COLO668 (cell line): ENCODE measurements around the gene USP5.

ENCODE experiments used
- DNase-seq: peaks from one replicate; lab custom pipeline; 2025; ENCODE audit not compliant: unreplicated experiment; lab: John Stamatoyannopoulos, UW

Gene USP5

DNA sequence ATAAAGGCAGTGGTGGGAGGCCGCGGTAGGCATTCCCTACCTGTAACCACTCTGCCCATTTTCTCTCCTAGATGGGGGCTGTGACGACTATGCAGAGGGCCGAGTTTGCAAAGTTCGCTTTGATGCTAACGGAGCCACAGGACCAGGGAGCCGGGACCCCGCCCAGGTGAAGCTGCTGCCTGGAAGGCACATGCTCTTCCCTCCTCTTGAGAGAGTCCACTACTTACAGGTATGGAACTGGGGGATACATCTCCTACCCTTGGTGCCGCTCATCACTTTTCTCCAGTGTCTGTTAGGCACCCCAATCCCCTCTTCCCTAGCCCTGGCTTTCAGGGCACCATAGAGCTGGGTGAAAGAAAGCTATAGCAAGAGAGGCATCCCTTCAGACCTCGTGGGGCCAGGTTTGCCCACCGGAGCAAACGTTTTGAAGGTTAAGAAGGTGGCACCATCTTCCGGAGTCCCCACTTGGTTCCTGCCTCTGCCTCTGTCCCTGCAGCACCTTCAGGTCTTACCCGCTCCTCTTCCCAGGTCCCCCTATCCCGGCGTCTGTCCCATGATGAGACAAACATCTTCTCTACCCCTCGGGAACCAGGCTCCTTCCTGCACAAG is 25.7 kb upstream of the USP5 start:
- no peak for DNase-seq

- DNase-seq: no peak
These were observed 25.1 kb upstream of the USP5 start for GRCh38 chr12:6826734-6827436.

DNA sequence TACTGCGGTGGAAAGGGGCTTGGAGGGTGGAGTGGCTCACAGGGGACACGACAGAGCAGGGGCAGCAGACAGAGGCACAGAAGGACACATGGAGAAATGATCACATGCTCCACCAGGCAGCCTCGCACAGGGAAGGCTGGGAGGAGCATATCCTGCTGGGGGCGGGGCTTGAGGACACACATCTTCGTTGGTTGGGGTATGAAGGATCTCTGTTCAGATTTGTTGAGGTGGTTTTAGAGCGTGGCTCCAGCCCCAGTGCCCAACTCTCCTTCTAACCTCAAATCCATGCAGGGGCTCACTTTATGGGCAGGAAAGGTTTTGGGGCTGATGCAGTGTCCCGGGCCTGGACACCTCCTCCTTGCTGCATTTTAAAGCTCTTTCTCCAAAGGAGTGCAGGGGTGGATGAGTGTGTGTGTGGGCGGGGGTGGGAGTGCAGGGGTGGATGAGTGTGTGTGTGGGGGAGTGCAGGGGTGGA is 24.5 kb upstream of the USP5 start:
- DNase-seq: peak; percentile 30

DNA sequence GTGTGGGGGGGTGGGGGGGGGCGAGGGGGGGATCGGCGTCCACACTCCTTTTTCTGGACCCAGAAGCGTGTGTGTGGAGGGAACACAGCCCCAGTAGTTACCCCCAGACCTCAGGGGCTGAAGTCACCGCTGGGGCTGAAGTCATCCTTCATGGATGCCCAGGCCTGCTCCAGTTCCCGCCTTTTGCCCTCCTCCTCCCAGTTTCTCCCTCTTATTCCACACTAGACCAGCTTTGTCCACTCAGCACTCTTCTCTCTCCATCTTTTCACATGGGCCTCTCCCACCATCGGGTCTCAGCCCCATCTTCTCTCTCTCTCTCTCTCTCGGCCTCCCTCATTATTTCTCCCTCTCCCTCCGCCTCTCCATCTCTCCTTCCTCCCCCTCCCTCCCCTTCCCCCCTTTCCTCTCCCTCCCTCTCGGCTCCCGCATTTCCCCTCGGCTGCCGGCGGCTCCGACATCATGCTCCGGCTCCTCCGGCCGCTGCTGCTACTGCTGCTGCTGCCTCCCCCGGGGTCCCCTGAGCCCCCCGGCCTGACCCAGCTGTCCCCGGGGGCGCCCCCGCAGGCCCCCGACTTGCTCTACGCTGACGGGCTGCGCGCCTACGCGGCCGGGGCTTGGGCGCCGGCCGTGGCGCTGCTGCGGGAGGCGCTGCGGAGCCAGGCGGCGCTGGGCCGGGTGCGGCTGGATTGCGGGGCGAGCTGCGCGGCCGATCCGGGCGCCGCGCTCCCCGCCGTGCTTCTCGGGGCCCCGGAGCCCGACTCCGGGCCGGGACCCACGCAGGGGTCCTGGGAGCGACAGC is 23.8 kb upstream of the USP5 start, which contains the start of gene P3H3:
TSS of gene P3H3 (plus strand) at position 426 of the 799 bp plus-strand sequence. CDS start at position 460, 34 bp downstream.
- peak; percentile 14 for DNase-seq

- no peak for DNase-seq
These were observed 23.0 kb upstream of the USP5 start for GRCh38 chr12:6828781-6829535.

DNA sequence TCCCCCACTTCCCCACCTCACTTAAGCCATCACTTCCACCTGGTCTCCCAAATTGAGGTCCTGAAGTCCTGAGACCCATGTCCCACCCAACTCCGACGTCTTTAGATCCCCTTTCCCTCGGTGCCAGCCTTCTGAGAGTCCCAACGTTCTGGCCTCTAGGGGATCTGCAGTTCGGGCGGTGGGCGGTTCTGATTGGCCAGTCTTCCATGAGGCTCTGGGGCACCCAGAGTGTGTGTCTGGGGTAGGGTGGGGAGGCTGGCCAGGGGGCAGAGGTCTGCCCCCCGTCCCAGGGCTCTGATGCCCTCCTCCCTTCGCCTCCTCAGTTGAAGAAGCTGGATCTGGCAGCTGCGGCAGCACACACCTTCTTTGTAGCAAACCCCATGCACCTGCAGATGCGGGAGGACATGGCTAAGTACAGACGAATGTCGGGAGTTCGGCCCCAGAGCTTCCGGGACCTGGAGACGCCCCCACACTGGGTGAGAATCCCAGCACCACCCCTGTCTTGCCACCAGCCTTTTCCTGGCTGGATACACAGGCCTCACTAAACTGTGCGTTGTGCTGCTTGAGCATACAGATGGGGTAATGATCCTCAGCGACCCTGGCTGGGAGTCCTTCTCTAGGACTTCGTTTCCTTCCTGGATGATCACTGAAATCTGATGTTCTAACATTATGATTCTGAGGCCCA is 22.3 kb upstream of the USP5 start:
- no peak for DNase-seq

DNA sequence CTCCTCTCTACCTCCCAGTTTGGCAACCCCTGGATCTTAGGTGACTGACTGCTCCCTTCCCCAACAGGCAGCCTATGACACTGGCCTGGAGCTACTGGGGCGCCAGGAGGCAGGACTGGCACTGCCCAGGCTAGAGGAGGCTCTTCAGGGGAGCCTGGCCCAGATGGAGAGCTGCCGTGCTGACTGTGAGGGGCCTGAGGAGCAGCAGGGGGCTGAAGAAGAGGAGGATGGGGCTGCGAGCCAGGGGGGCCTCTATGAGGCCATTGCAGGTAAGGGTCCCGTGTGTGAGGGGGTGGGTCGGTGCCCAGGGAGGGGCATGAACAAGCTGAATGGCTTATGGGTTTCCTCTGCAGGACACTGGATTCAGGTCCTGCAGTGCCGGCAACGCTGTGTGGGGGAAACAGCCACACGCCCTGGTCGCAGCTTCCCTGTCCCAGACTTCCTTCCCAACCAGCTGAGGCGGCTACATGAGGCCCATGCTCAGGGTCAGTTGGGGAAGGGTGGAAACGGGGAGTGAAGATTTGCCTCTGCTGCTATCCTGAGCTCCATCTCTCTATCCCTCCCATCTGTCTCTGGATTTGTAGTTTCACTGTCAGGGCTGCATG is 21.6 kb upstream of the USP5 start:
- no peak for DNase-seq

- no peak for DNase-seq
These were observed 21.0 kb upstream of the USP5 start for GRCh38 chr12:6830999-6831398.

DNA sequence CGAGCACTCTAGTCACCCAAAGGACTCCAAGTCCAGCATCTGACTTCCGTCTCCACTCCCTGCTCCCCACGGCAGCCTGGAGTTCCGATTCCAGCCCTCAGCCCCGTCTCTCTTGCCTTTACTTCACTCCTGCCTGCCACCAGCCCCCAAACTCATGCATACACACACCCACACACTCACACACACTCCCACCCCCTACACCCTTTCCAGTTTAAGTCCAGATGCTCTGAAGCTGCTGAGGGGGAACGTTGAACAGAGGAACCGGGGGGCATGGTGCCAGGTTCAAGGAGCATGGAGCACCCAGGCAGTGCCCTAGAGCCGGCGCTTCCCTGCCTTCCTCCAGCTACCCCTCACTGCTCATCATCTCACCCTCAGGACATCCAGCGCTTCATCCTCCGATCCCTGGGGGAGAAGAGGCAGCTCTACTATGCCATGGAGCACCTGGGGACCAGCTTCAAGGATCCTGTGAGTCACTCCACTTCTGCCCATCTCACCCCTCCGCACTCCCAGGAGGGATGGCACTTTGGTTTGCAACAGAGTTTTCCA is 20.4 kb upstream of the USP5 start:
- no peak for DNase-seq

GRCh38 chr12:6832125-6832524 is 19.8 kb upstream of the USP5 start:
- DNase-seq: no peak

DNA sequence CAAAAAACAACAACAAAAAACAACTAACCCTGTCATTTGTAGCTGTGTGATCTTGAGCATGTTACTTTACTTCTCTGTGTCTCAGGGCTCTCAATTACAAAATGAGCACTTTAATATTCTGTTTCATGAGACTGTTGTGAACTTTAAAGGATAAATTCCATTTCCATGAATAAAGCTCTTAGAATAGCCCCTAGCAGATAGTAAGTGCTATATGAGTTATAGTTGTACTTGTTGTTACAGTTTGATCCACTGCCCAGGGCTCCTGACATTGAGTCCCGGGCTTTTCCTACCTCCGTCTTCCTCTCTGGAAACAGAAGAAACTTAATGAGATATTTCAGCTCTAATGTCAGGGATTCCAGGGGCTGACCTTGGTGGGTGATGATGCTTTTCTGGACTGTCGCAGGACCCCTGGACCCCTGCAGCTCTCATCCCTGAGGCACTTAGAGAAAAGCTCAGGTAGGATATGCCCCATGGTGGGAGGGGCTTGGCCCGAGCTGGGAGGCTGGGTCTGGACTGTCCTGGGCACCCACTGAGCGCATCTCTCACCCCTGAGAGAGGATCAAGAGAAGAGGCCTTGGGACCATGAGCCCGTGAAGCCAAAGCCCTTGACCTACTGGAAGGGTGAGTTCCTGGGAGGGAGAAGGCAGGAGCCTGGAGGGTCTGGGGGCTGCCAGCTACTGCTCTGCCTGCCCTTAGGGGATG is 18.6 kb upstream of the USP5 start:
- DNase-seq: no peak

GRCh38 chr12:6834254-6834653 is 17.7 kb upstream of the USP5 start:
- no peak for DNase-seq

DNA sequence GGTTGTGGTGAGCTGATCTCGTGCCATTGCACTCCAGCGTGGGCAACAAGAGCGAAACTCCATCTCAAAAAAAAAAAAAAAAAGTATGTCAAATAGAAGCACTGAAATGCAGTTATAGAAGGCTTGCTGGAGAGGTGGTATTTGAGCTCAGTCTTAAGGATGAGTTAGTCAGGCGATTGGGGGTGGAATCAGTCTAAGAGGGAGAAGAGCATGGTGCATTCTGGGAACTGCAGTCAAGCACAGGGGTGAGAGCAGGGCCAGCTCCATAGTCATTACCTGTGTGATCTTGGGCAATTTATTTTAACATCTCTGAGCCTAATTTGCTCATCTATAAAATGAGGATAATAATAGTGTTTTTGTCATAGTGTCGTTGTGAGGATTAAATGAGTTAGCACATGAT is 17.1 kb upstream of the USP5 start:
- no peak for DNase-seq

DNA sequence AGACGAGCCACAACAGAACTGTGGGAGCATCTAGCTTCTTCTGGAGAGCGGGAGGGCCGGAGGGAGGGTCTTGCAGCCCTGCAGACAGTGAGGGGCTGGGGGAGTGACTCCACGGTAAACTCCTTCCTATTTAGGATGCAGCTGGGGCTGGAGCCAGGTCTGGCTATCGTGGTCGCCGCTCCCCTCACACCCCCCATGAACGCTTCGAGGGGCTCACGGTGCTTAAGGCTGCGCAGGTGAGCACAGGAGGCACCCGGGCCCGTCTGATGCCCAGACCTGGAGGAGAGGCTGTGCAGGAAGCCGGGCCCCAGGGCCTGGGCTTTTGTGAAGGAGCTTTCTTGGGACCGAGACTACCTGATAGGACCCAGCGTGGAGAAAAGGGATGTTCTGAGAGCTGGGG is 15.1 kb upstream of the USP5 start:
- no peak for DNase-seq

DNA sequence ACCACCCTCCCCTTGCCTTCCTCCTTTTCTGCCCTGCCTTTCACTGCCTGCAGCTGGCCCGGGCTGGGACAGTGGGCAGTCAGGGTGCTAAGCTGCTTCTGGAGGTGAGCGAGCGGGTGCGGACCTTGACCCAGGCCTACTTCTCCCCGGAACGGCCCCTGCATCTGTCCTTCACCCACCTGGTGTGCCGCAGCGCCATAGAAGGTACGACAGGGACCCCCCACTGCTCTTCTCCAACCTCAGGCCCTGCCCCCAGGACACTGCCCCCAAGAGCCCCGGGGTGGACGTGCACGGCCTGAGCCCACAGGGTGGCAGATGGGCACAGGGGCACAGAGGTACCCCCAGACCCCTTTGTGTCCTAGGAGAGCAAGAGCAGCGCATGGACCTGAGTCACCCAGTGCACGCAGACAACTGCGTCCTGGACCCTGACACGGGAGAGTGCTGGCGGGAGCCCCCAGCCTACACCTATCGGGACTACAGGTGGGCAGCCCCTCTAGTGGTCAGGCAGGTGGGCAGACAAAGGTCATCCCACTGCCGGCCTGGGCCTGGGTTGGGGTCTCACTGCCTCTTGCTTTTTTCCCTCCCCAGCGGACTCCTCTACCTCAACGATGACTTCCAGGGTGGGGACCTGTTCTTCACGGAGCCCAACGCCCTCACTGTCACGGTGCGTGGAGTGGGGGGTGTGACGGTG is 14.4 kb upstream of the USP5 start:
- no peak for DNase-seq

- no peak for DNase-seq
These were observed 13.1 kb upstream of the USP5 start for GRCh38 chr12:6838854-6839253.

DNA sequence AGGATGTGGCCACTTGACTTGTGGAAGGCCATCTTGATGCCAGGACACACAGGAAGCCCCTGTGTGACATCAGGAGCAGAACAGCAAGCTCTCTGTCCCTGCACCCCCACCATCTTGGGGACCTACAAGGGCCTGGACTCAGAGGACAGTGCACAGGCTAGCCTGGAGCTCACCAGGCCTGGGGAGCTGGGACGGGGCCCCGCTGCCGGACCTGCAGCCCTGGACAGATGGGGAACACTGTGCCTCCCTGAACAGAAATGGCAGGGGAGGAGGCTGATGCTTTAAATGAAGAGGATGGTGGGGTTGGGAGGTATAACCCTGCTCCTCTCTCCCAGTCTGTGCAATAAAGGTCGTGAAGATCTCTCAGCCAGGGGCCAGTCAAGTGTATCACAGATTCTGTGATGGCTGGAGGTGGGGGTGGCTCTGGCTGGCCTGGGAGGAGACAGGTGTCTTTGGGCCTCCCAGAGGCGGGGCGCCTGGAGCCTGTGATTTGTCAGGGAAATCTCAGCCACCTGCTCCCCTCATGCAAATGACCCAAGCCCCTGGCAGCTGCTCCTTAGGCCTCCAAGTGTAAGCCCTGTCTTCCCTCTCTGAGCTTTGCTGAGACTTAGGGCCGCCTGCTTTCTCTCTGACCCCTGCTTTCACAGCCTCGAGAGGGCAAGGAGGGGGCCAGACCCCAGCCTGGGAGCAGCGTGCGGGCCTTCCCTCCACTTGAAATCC is 12.3 kb upstream of the USP5 start:
- peak; percentile 72 for DNase-seq

DNA sequence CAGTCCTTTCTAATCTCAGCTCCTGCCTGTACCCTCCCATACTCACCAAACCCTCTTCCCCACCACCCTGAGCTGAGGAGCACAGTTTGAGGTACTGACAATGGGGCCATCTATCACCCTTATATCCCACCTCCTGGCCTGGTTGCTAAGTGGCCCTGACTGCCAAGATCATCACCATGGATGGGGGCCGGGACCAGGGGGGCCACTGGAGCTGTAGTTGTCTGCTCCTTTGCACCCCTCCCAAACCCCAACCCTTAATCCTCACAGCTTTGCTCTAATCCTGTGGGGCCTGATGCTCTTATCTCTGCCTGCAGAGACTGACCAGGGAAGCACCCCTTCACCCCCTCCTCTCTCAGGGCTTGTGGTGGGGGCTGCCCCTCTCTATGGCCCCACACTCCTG is 11.6 kb upstream of the USP5 start:
- no peak for DNase-seq
